NCI-H1048 (cell line): ENCODE data around the gene PCGF5.

Experiments used
- DNase-seq: peaks from one replicate; lab custom pipeline; 2025; lab: John Stamatoyannopoulos, UW

Gene PCGF5

DNA sequence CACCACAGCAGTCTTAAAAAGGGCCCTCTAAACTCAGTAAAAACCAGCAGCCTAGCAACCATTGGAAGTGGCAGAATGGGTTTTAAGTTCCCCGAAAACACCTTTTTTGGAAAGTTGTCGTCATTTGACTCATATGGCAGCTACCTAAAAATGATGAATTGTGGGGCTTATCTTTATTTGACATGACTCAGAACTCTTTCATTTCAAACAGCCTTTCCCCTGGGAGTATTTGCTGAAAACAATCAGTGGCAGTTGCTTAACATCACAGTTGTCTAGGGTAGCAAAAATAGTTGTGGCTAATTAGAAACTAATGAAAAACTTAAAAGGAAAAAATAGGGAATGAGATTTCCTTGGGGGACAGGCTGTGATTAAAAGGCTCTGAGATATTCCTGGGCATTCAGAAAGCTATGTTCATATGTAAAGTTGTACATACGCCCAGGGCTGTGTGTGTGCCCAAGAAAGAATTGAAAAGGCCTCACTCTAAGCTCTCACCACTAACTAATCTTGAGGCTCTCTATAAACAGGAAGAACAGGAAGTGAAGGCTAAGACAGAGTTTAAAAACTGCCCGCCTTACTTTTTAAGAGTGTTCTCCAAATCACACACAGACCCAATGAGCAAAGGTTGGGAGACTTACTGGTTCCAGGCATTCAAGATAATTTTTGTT is 108.0 kb downstream of the PCGF5 start:
- DNase-seq: no peak
